ENCODE data around the gene VKORC1L1.

The VKORC1L1 gene

DNA sequence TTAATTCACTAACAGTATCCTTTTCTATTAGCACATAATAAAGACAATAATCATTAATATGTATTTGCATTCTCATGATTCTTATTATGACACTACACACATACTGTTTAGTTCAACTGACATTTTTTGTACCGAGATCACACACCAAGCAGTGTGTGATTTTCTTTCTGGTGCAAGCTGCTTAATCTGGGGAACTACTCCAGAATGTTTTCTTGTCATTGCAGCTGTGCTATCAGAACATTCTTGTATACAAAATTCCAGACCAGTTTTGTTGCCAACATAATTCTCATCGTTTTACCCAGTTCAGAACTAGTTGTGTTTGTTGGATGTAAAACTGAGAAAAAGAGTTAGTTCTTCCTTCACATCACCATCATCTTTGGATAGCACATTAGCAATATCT, 37.4 kb downstream of the VKORC1L1 start:
- TF ChIP-seq, protein P1, sequence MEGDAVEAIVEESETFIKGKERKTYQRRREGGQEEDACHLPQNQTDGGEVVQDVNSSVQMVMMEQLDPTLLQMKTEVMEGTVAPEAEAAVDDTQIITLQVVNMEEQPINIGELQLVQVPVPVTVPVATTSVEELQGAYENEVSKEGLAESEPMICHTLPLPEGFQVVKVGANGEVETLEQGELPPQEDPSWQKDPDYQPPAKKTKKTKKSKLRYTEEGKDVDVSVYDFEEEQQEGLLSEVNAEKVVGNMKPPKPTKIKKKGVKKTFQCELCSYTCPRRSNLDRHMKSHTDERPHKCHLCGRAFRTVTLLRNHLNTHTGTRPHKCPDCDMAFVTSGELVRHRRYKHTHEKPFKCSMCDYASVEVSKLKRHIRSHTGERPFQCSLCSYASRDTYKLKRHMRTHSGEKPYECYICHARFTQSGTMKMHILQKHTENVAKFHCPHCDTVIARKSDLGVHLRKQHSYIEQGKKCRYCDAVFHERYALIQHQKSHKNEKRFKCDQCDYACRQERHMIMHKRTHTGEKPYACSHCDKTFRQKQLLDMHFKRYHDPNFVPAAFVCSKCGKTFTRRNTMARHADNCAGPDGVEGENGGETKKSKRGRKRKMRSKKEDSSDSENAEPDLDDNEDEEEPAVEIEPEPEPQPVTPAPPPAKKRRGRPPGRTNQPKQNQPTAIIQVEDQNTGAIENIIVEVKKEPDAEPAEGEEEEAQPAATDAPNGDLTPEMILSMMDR (IDR thresholded peaks at IDR 0.05; ENCODE audit: extremely low read depth, insufficient read depth, missing control alignments) = no peak
- DNase-seq (ENCODE audit: low spot score) = no peak
- in situ Hi-C loops (cut with MboI; ENCODE audit: low pct_unique_long_range_greater_than_20kb, low sequenced_read_pairs, unreplicated experiment) = no loop called here

DNA sequence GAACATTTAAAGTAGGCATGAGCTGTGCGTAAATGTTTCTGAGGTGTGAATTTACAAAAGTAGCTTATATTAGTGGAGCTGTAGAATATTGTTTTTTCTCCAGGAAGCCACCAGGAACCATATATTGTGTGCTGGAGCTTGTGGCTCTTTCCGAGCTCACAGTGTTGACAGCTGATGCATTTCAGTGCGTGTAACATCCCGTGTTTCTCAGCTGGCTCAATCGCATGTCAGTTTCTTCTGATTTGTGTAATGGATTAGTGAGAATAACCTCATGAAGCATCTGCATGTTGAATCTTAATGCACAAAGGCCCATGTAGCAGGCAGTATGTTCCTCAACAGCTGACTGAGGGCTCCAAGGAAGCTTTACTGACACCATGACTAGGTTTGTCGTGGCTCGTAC, 39.4 kb downstream of the VKORC1L1 start:
- TF ChIP-seq, protein P1 (IDR thresholded peaks at IDR 0.05; ENCODE audit: extremely low read depth, insufficient read depth, missing control alignments) = no peak
- in situ Hi-C loops (cut with MboI; ENCODE audit: low pct_unique_long_range_greater_than_20kb, low sequenced_read_pairs, unreplicated experiment) = no loop called here
- no peak for DNase-seq (ENCODE audit: low spot score)

DNA sequence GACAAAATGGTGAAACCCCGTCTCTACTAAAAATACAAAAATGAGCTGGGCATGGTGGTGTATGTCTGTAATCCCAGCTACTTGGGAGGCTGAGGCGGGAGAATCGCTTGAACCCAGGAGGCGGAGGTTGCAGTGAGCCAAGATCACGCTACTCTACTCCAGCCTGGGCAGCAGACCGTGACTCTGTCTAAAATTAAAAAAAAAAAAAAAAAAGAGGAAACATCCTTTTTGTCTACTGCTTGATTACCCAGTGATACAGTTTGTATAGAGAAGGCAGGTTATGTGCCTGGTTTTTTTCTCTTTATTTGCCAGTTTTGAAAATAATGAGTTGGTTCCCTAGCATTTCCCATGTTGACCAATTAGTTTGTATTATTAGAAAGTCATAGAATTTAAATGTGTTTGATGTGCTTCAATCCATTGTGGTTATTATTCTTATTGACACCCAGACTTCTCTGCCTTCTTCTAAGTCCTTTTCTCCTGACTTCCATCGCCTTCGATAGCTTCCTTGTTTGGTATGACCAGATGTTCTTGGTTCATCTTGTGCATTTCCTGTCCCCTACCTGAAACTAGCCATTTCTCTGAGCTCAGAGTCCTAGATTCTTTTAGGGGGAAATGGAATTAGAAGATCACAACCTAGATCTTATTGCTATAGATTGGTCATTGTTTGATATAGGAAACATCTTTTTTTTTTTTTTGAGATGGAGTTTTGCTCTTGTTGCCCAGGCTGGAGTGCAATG, 43.2 kb downstream of the VKORC1L1 start:
- no peak for DNase-seq (ENCODE audit: low spot score)
- in situ Hi-C loops (cut with MboI; ENCODE audit: low pct_unique_long_range_greater_than_20kb, low sequenced_read_pairs, unreplicated experiment) = no loop called here
- TF ChIP-seq, protein P1 (IDR thresholded peaks at IDR 0.05; ENCODE audit: extremely low read depth, insufficient read depth, missing control alignments) = no peak

DNA sequence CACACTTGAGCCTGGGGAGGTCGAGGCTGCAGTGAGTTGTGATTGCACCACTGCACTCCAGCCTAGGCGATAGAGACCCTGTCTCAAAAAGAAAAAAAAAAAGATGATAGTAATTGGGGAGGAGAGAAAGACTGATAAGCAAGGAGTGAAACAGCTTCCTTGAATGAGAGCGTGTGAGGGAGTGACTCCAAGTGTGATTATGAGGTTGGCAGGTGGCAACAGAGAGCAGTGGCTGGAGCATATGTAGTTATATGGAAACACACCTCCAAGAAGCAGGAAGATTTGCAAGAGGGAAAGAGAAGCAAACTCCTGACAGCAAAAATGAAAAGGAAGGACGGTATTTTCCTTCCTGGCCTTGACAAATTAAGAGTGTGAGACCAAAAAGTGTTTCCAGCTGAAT, 50.4 kb downstream of the VKORC1L1 start:
- DNase-seq (ENCODE audit: low spot score) = no peak
- in situ Hi-C loops (cut with MboI; ENCODE audit: low pct_unique_long_range_greater_than_20kb, low sequenced_read_pairs, unreplicated experiment) = no loop called here
- TF ChIP-seq, protein P1 (IDR thresholded peaks at IDR 0.05; ENCODE audit: extremely low read depth, insufficient read depth, missing control alignments) = no peak

DNA sequence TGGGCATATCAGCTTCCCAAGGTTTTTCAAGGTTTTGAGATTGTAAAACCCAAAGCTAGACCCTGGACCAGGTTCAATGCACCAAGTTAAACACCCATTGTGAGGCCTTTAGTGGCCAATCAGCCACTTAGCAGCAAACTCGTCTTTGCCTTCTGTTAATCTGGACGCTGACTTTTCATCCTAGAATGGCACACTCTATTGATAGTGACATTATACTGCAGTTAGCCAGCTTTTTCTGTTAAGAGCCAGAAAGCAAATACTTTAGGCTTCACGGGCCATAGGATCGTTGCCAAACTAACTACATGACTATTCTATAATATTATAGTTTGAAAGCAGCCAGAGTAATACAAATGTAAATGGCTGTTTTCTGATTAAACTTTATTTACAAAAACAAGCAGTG, 51.3 kb downstream of the VKORC1L1 start:
- in situ Hi-C loops (cut with MboI; ENCODE audit: low pct_unique_long_range_greater_than_20kb, low sequenced_read_pairs, unreplicated experiment) = no loop called here
- DNase-seq (ENCODE audit: low spot score) = no peak
- TF ChIP-seq, protein P1 (IDR thresholded peaks at IDR 0.05; ENCODE audit: extremely low read depth, insufficient read depth, missing control alignments) = no peak

DNA sequence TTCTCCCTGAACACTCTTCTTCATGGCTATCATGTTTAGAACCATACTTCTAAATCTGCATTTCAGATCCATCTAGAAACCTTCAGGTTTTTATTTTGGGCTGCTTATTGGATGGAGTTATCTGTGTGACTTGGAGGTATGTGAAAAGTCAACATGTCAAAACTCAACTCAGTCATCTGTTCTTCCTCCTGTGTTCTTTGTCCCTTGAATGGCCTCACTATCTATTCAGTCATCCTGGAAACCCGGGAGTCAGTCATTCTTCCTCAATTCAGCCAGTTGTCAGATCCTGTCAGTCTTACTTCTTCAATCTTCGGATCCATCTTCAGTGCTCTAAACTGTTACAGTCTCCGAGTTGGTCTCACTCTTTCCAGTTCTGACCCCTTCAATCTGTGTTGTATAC, 52.2 kb downstream of the VKORC1L1 start:
- in situ Hi-C loops (cut with MboI; ENCODE audit: low pct_unique_long_range_greater_than_20kb, low sequenced_read_pairs, unreplicated experiment) = no loop called here
- DNase-seq (ENCODE audit: low spot score) = no peak
- TF ChIP-seq, protein P1 (IDR thresholded peaks at IDR 0.05; ENCODE audit: extremely low read depth, insufficient read depth, missing control alignments) = no peak
